DND-41 (cell line): ENCODE measurements around the gene CCL17.
"Not testable (repeated sequence)": the region's sequence is repeated elsewhere in the genome, so short reads cannot be mapped to it uniquely, and the experiment has no call there.

Source experiments
- ATAC-seq: fragments of 200-7000 bp; cut with Tn5 transposase; 3 replicates; pipeline ENCODE4 v1.9.1; 2021; ENCODE audit warnings: low read depth; ENCODE audit not compliant: insufficient read depth
- DNase-seq: peaks from one replicate; pipeline ENCODE4 v3.0.0-alpha.2; 2020
- H2AFZ ChIP-seq: 2 replicates; pipeline ENCODE4 v1.6.0; 2012; ENCODE audit warnings: low read depth, low read length
- H3K27ac ChIP-seq: 2 replicates; pipeline ENCODE4 v1.5.1; 2012; ENCODE audit warnings: low read length, inconsistent platforms
- H3K27me3 ChIP-seq: fragments of 200-600 bp; sonication (generic); 2 replicates; pipeline ENCODE4 v1.6.0; 2012; ENCODE audit warnings: low read length, mild to moderate bottlenecking, inconsistent platforms; ENCODE audit not compliant: insufficient read depth, poor library complexity
- H3K36me3 ChIP-seq: 2 replicates; pipeline ENCODE4 v1.5.1; 2012; ENCODE audit warnings: low read length, inconsistent platforms; ENCODE audit not compliant: insufficient read depth
- H3K4me1 ChIP-seq: 2 replicates; pipeline ENCODE4 v1.5.1; 2012; ENCODE audit warnings: mild to moderate bottlenecking, low read length; ENCODE audit not compliant: insufficient read depth
- H3K4me2 ChIP-seq: 2 replicates; pipeline ENCODE4 v1.6.0; 2012; ENCODE audit warnings: mild to moderate bottlenecking, moderate library complexity, low read length, inconsistent platforms; ENCODE audit not compliant: insufficient read depth
- H3K4me3 ChIP-seq, 2 experiments: fragments of 200-600 bp in 1 of 2; shearing (Covaris generic) in 1 of 2; 2 replicates each; pipeline ENCODE4 v1.5.1; 2012 to 2016; ENCODE audit warnings: inconsistent platforms in 2 of 2, low read length in 2 of 2, mild to moderate bottlenecking in 2 of 2, low read depth in 1 of 2, moderate library complexity in 1 of 2
- H3K79me2 ChIP-seq: 2 replicates; pipeline ENCODE4 v1.6.0; 2012; ENCODE audit warnings: low read length, inconsistent platforms; ENCODE audit not compliant: insufficient read depth
- H3K9ac ChIP-seq: 2 replicates; pipeline ENCODE4 v1.6.0; 2012; ENCODE audit warnings: low read depth, mild to moderate bottlenecking, inconsistent platforms, low read length, moderate library complexity
- H3K9me3 ChIP-seq: 2 replicates; pipeline ENCODE4 v1.5.1; 2012; ENCODE audit warnings: low read length, moderate library complexity, mild to moderate bottlenecking, inconsistent platforms; ENCODE audit not compliant: insufficient read depth, severe bottlenecking
- H4K20me1 ChIP-seq: 2 replicates; pipeline ENCODE4 v1.6.0; 2012; ENCODE audit warnings: low read length; ENCODE audit not compliant: insufficient read depth
- EZH2 ChIP-seq: IDR thresholded peaks from 3 replicates; pipeline ENCODE4 v1.6.1; 2012; ENCODE audit warnings: borderline replicate concordance, low read depth, mild to moderate bottlenecking, moderate library complexity, low read length, inconsistent platforms; ENCODE audit not compliant: severe bottlenecking
- TF ChIP-seq, protein P1 (sequence below): IDR thresholded peaks from 2 replicates; pipeline ENCODE4 v1.5.1; 2012; ENCODE audit warnings: borderline replicate concordance, low read length, moderate library complexity, mild to moderate bottlenecking; ENCODE audit not compliant: poor library complexity, severe bottlenecking; ENCODE audit errors: extremely low read depth

The CCL17 gene

DNA sequence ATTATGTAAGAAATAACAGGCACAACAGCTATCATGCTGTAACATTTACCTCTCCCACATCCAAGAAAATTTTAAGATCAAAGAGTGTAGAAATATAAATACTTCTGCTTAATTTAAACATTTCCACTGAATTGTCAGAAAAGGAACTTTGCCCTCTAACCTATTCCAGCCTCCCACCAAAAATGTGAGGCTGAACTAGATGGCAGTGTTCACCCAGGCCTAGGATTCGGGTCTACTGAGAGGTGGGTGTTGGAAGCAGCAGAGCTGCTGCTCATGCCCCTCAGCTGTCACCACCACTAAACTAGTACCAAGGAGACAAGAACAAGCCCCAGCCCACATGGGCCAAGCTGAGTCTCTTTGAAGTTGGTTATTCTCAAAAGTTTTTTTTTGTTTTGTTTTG, 31.3 kb downstream of the CCL17 start:
- Histone ChIP-seq H3K4me2 (no peak overlapping the region), H3K9me3 (peaks cover 4% of the 10 kb centered on the region), H3K79me2 (no peaks in the 10 kb centered on the region), H3K4me3 (no peak overlapping the region), H3K4me1 (no peaks in the 10 kb centered on the region), H2AFZ (no peak overlapping the region), H3K27me3 (no peaks in the 10 kb centered on the region), H3K36me3 (peaks cover 96% of the 10 kb centered on the region), H3K9ac (no peak overlapping the region), H3K27ac (no peak overlapping the region), H4K20me1 (no peaks in the 10 kb centered on the region)
- TF ChIP-seq EZH2, result no peak
- TF ChIP-seq, protein P1, sequence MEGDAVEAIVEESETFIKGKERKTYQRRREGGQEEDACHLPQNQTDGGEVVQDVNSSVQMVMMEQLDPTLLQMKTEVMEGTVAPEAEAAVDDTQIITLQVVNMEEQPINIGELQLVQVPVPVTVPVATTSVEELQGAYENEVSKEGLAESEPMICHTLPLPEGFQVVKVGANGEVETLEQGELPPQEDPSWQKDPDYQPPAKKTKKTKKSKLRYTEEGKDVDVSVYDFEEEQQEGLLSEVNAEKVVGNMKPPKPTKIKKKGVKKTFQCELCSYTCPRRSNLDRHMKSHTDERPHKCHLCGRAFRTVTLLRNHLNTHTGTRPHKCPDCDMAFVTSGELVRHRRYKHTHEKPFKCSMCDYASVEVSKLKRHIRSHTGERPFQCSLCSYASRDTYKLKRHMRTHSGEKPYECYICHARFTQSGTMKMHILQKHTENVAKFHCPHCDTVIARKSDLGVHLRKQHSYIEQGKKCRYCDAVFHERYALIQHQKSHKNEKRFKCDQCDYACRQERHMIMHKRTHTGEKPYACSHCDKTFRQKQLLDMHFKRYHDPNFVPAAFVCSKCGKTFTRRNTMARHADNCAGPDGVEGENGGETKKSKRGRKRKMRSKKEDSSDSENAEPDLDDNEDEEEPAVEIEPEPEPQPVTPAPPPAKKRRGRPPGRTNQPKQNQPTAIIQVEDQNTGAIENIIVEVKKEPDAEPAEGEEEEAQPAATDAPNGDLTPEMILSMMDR, result no peak
- DNase-seq (no peak), ATAC-seq (no peak)

DNA sequence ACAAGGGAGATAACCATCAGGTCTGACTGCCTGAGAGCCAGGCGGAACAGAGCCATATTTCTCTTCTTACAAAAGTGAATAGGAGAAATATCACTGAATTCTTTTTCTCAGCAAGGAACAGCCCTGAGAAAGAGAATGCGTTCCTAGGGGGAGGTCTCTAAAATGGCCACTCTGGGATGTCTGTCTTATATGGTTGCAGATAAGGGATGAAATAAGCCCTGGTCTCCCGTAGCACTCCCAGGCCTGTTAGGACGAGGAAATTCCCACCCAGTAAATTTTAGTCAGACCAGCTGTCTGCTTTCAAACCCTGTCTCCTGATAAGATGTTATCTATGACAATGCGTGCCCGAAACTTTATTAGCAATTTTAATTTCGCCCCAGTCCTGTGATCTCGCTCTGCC, 35.4 kb downstream of the CCL17 start:
- H3K9ac ChIP-seq, H4K20me1 ChIP-seq, H3K4me3 ChIP-seq, H3K4me2 ChIP-seq, H2AFZ ChIP-seq, DNase-seq, ATAC-seq, H3K27me3 ChIP-seq, H3K27ac ChIP-seq, H3K4me1 ChIP-seq: not testable (repeated sequence)
- Histone ChIP-seq H3K9me3 (peaks cover 12% of the 10 kb centered on the region), H3K79me2 (peaks cover 37% of the 10 kb centered on the region), H3K36me3 (peaks cover 68% of the 10 kb centered on the region)

DNA sequence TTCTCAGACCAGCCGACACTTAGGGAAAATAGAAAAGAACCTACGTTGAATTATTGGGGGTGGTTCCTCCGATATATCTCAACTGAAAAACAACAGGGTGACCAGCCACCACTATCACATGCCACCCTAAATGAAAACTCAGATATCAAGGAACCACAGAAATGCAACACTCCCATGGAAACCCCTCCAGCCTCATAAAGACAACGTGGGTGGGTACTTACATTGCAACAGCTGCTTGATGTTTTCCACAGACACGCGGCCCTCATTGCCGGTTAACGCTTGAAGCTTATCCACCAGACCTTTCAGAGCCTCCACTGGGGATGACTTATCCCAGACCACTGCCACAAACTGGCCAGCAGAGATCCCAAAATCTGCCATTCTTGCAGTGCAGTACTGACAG, 36.0 kb downstream of the CCL17 start:
- not testable (repeated sequence) for H3K4me2 ChIP-seq, H4K20me1 ChIP-seq, H2AFZ ChIP-seq, H3K27me3 ChIP-seq, H3K27ac ChIP-seq, ATAC-seq, H3K4me3 ChIP-seq, DNase-seq, H3K4me1 ChIP-seq, H3K9ac ChIP-seq
- H3K9me3 ChIP-seq, result peaks cover 12% of the 10 kb centered on the region
- peaks cover 63% of the 10 kb centered on the region for H3K36me3 ChIP-seq
- H3K79me2 ChIP-seq, result peaks cover 43% of the 10 kb centered on the region

DNA sequence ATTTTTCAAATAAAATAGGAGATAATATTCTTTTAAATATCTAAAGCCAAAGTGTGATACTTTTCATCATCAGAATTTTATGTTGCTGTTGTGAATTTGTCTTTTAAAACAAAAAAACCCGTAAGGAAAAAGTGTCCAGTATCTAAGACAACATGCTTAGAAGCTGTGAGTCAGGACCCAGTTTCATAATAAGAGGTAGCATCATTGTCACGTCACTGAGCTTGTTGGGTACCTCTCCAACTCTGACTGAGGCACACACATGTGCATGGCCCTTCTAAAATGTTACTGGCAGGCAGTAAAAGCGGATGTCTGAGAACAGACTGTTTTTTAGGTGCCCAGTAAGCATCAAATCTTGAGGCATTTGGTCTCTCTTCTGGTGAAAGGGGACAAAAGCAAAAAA, 40.1 kb downstream of the CCL17 start:
- Histone ChIP-seq H3K4me1 (peaks cover 28% of the 10 kb centered on the region), H2AFZ (no peak overlapping the region), H3K36me3 (peaks cover 23% of the 10 kb centered on the region), H3K4me2 (no peak overlapping the region), H3K27me3 (no peaks in the 10 kb centered on the region), H3K27ac (no peak overlapping the region), H3K9me3 (peaks cover 12% of the 10 kb centered on the region), H3K4me3 (no peak overlapping the region), H3K9ac (no peak overlapping the region), H3K79me2 (peaks cover 73% of the 10 kb centered on the region), H4K20me1 (no peaks in the 10 kb centered on the region; the same call in 1 of the 2 replicates)
- no peak for ATAC-seq
- no peak for TF ChIP-seq EZH2
- TF ChIP-seq, protein P1, result no peak
- DNase-seq, result no peak
